Heart right ventricle (tissue), 16 donors: ENCODE measurements around the gene ORC2. TPM values are rescaled to one million over a fixed set of nuclear protein-coding genes. Genes with fewer than 3 reads are reported as not detected.

Source experiments
- ATAC-seq, 8 donors: fragments of 200-7000 bp; cut with Tn5 transposase; one replicate each; pipeline ENCODE4 v1.9.1; 2020; ENCODE audit warnings: mild to moderate bottlenecking in 8 of 8, moderate library complexity in 8 of 8, moderate number of reproducible peaks in 1 of 8
- DNase-seq, 2 donors: peaks; one replicate each; pipeline ENCODE4 v3.0.0-alpha.2; 2020
- H3K27ac ChIP-seq, 10 donors: fragments of 200-600 bp; sonication (generic) in 2 of 10; one replicate each; pipeline versions ENCODE4 v1.5.0 to v1.8.0; 2020 to 2022; ENCODE audit warnings: mild to moderate bottlenecking in 3 of 10
- H3K27me3 ChIP-seq, 7 donors: fragments of 200-600 bp; one replicate each; pipeline ENCODE4 v1.8.0; 2021 to 2022; ENCODE audit warnings: mild to moderate bottlenecking in 2 of 7
- H3K36me3 ChIP-seq, 9 donors: fragments of 200-600 bp; sonication (generic) in 1 of 9; one replicate each; pipeline versions ENCODE4 v1.5.0 to v1.8.0; 2020 to 2022; ENCODE audit warnings: mild to moderate bottlenecking in 2 of 9
- H3K4me1 ChIP-seq, 9 donors: fragments of 200-600 bp; sonication (generic) in 1 of 9; one replicate each; pipeline versions ENCODE4 v1.5.0 to v1.8.0; 2020 to 2022; ENCODE audit warnings: mild to moderate bottlenecking in 4 of 9
- H3K4me3 ChIP-seq, 10 donors: fragments of 200-600 bp; sonication (generic) in 2 of 10; one replicate each; pipeline versions ENCODE4 v1.5.0 to v1.8.0; 2020 to 2022; ENCODE audit warnings: mild to moderate bottlenecking in 7 of 10, moderate library complexity in 2 of 10
- H3K9me3 ChIP-seq, 11 donors: fragments of 200-600 bp in 10 of 11; sonication (generic) in 2 of 11; one replicate each; pipeline versions ENCODE4 v1.5.0 to v1.8.0; 2013 to 2022; ENCODE audit warnings: mild to moderate bottlenecking in 2 of 11, control low read depth in 1 of 11, moderate library complexity in 1 of 11
- WGBS, 2 donors: extraction: QIAGEN DNeasy Blood & Tissue Kit; methylation state at CpG; one replicate each; pipeline ENCODE4 v1.1.7; 2013; ENCODE audit warnings: inconsistent platforms in 1 of 2; 5-methylcytosine and 5-hydroxymethylcytosine counted together
- intact Hi-C, 10 donors: fragments of 100-400 bp; cut with DNase I; formaldehyde crosslinking; loops; one replicate each; pipeline versions ENCODE4 v1.11.1 to v1.14.2; 2022
- polyA plus RNA-seq, 2 donors: library from polyadenylated mRNA; stranded (reverse); fragments of 200-250 nt; gene quantifications; one replicate each; pipeline ENCODE4 v1.2.3, GENCODE V29; 2013
- total RNA-seq, 10 donors: library from RNA; stranded (reverse); fragmentation: NEBNext Ultra II Directional in 3 of 10; extraction: Animal tissue kit (Norgen Biotek cat#: 25700) in 3 of 10; gene quantifications; one replicate each; pipeline versions ENCODE4 v1.2.1 to v1.2.4, GENCODE V29; 2021 to 2023
- TF ChIP-seq, protein P1 (sequence below), 9 donors: fragments of 200-600 bp; sonication (generic) in 2 of 9; IDR thresholded peaks; one replicate each; pipeline versions ENCODE4 v1.5.0 to v1.8.0; 2021 to 2022; ENCODE audit warnings: antibody characterized with exemption in 9 of 9, mild to moderate bottlenecking in 5 of 9, moderate library complexity in 1 of 9
- donor health status: Arrhythmogenic right ventricular cardiomyopathy.
- donor health status: ischemic (EF 13 %, LVEDD 7.1; RV severe dilation, severe dysfunction).
- donor health status: healthy with polysubstance abuse.
- donor health status: DM: no; HTN: yes; CAD: no.
- donor health status: DM: no; HTN: no; CAD: no.
- donor health status: ischemic (EF 25% LVEDD 6.9; RV normal size, moderate dysfunction).
- donor health status: ischemic (EF 25% LVEDD 5.7; RV mildly dilated, moderate dysfunction).
- donor health status: healthy.
- donor health status: DM: yes; HTN: yes; CAD: no.
- donor health status: Ischemic cardiomyopathy.
- donor health status: ischemic (EF 35%, LVEDD 5.7; RV mildly dilated, moderate dysfunction).
- donor health status: nonischemic (EF 11% LVEDD 7.7; RV severe dilation, severe dysfunction).
- donor health status: DM: yes; HTN: yes; CAD: no.
- donor health status: PGD.
- donor health status: ischemic (EF 29% LVEDD 5.4; RV normal size, mild dysfunction).
- donor health status: nonischemic (EF 23%, LVEDD 6.1; RV moderate dilation, normal function).

Gene ORC2
- total and polyA plus RNA-seq, 12 donors, result 5.5 to 38.8 (median 27.3) TPM

DNA sequence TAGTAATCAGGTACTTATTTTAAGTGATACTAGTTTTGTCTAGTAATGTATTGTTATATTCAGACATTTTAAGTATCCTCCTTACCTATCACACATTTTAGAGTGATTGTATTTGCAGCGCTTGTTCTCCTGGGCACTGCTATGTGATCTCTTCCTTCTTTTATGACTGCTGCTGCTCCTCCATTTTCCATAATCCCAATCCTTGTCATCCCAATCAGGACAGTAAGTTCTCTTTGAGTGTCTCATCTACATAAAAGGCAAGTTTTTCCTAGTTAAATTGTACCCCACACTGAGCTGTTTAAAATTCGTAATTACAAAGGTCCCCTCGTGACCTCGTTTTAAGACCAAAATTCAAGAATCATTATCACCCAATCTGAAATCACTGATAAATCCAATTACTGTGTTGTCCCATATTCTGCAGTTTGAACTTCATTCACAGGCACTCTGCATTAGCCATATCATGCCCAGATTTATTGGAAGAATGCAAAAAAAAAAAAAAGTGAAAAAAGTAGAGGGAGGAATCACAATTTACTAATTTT is 101.8 kb downstream of the ORC2 start:
- Histone ChIP-seq H3K27me3 (no peaks in the 10 kb centered on the region), H3K36me3 (peaks cover 0 to 52% (median 33%) of the 10 kb centered on the region in 9 donors), H3K4me1 (peaks cover 12 to 70% (median 61%) of the 10 kb centered on the region in 9 donors), H3K9me3 (no peaks in the 10 kb centered on the region), H3K4me3 (peak overlapping the region; percentile 73 to 98 (median 90)), H3K27ac (peak overlapping the region in 8 of 10 donors; percentile 5 to 100 (median 100))
- 4 to 5% methylated on average over 4 of the region's 4 CpGs for WGBS, 2 donors
- TF ChIP-seq, protein P1, sequence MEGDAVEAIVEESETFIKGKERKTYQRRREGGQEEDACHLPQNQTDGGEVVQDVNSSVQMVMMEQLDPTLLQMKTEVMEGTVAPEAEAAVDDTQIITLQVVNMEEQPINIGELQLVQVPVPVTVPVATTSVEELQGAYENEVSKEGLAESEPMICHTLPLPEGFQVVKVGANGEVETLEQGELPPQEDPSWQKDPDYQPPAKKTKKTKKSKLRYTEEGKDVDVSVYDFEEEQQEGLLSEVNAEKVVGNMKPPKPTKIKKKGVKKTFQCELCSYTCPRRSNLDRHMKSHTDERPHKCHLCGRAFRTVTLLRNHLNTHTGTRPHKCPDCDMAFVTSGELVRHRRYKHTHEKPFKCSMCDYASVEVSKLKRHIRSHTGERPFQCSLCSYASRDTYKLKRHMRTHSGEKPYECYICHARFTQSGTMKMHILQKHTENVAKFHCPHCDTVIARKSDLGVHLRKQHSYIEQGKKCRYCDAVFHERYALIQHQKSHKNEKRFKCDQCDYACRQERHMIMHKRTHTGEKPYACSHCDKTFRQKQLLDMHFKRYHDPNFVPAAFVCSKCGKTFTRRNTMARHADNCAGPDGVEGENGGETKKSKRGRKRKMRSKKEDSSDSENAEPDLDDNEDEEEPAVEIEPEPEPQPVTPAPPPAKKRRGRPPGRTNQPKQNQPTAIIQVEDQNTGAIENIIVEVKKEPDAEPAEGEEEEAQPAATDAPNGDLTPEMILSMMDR (IDR thresholded peaks at IDR 0.05), result no peak
- DNase-seq (no peak), ATAC-seq (no peak)
- intact Hi-C loops, result loop anchor here in 4 of 10 donors (5.0 kb wide), 1 partner anchor 49 kb away; the partner anchor contains the start of gene BZW1 (in 4 of the 4)

DNA sequence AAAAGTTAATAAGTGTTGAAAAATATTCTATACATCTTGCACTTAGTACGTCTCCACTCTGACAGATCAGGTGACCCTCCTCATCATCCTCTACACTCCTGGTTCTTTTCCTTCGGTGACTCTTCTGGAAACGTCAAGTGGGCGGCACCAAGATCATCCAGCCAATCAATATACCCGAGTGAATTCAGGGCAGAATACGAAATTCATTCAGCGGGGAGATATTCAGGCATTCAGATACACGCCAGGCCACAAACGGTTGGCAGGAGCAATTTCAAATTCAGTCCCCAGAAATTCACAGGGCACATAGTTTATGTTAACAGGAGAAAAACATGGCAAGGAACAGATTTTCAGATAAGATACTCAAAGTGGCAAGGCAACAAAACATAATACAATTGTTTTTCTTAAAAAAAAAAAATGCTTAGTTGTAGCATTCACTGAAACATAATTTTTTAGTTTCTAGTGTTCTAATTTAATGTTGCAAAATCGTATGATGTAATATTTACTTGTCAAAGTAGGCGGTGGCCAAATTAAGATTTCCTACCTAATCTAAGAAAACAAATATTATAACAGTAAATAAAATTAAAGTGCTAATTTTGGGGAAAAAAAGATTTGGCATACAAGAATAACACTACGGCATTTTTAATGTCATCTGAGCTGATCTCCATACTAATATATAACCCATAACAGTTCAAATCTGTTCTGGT is 103.2 kb downstream of the ORC2 start:
- DNase-seq, result no peak
- Histone ChIP-seq H3K4me3 (peak overlapping the region in 9 of 10 donors; percentile 73 to 98 (median 90)), H3K4me1 (peaks cover 12 to 71% (median 51%) of the 10 kb centered on the region in 9 donors), H3K27ac (peak overlapping the region in 5 of 10 donors; percentile 0 to 22 (median 9)), H3K36me3 (peaks cover 0 to 67% (median 47%) of the 10 kb centered on the region in 9 donors), H3K9me3 (no peaks in the 10 kb centered on the region), H3K27me3 (no peaks in the 10 kb centered on the region)
- ATAC-seq, result no peak
- intact Hi-C loops, result loop anchor here in 4 of 10 donors (5.0 kb wide), 1 partner anchor 48 kb away; the partner anchor contains the start of gene BZW1 (in 4 of the 4)
- TF ChIP-seq, protein P1 (IDR thresholded peaks at IDR 0.05), result no peak
- 15 to 17% methylated on average over 12 of the region's 12 CpGs for WGBS, 2 donors

Other genes with a start within 250 kb of the ORC2 start
- 100 to 1,000 TPM in 2 of 10 donors, 10 to 100 TPM in 8; 62.5 to 133 (median 77.2) TPM for gene BZW1, start 151.8 kb downstream of the ORC2 start, total RNA-seq
- 10 to 100 TPM; 15.4 to 53.2 TPM for gene BZW1, start 151.8 kb downstream of the ORC2 start, polyA plus RNA-seq
- 10 to 100 TPM; 30.8 to 59.6 (median 45.3) TPM for gene CLK1, start 99.0 kb downstream of the ORC2 start, total RNA-seq
- 1,000 to 10,000 TPM in 1 of 2 donors, 10 to 100 TPM in 1; 38.4 to 1,166 TPM for gene CLK1, start 99.0 kb downstream of the ORC2 start, polyA plus RNA-seq
- 10 to 100 TPM; 14.2 to 33.1 (median 24.1) TPM for gene PPIL3, start 74.6 kb downstream of the ORC2 start, total RNA-seq
- 10 to 100 TPM in 1 of 2 donors, 1 to 10 TPM in 1; 9.9 to 36.4 TPM for gene PPIL3, start 74.6 kb downstream of the ORC2 start, polyA plus RNA-seq
- 10 to 100 TPM; 14.2 to 24.5 (median 20.7) TPM for gene NIF3L1, start 74.3 kb downstream of the ORC2 start, total RNA-seq
- gene NIF3L1, start 74.3 kb downstream of the ORC2 start, polyA plus RNA-seq, result 10 to 100 TPM; 10.5 to 31.7 TPM
- gene HYCC2, start 108.0 kb upstream of the ORC2 start, total RNA-seq, result 10 to 100 TPM in 9 of 10 donors, 1 to 10 TPM in 1; 9.4 to 15.3 (median 12.9) TPM
- gene HYCC2, start 108.0 kb upstream of the ORC2 start, polyA plus RNA-seq, result 1 to 10 TPM; 1.4 to 8.3 TPM
- 100 to 1,000 TPM; 313 to 513 (median 457) TPM for gene NDUFB3, start 108.3 kb upstream of the ORC2 start, total RNA-seq
- gene NDUFB3, start 108.3 kb upstream of the ORC2 start, polyA plus RNA-seq, result 100 to 1,000 TPM; 200 to 216 TPM
- gene CFLAR, start 152.5 kb upstream of the ORC2 start, total RNA-seq, result 100 to 1,000 TPM; 171 to 257 (median 212) TPM
- 100 to 1,000 TPM in 1 of 2 donors, 10 to 100 TPM in 1; 91.5 to 164 TPM for gene CFLAR, start 152.5 kb upstream of the ORC2 start, polyA plus RNA-seq
- gene CASP10, start 219.5 kb upstream of the ORC2 start, total RNA-seq, result 10 to 100 TPM in 1 of 10 donors, 1 to 10 TPM in 9; 4.6 to 13.2 (median 5.6) TPM
- gene CASP10, start 219.5 kb upstream of the ORC2 start, polyA plus RNA-seq, result 1 to 10 TPM; 2.0 to 5.9 TPM